OCI-LY7 (cell line): Measurements from ENCODE around the gene NCOA3. TPM values are rescaled to one million over a fixed set of nuclear protein-coding genes. Genes with fewer than 3 reads are reported as not detected.

Source experiments
- BruUV-seq: library from RNA; stranded (reverse); fragments of 400-500 nt; replicated peaks from 2 replicates; lab custom pipeline; 2021; lab: Mats Ljungman, UMichigan
- CTCF ChIA-PET: fragments of 300-600 bp; sonication (Branson Sonifier 250); formaldehyde crosslinking; loops from one replicate; lab custom pipeline; 2022; ENCODE audit warnings: antibody characterized with exemption; ENCODE audit not compliant: unreplicated experiment; lab: Charles Lee
- POLR2A ChIA-PET: fragments of 300-600 bp; sonication (Branson Sonifier 250); formaldehyde crosslinking; loops from one replicate; lab custom pipeline; 2022; ENCODE audit warnings: antibody characterized with exemption; lab: Charles Lee
- DNase-seq: peaks from one replicate; pipeline ENCODE4 v3.0.0-alpha.2; 2015; ENCODE audit warnings: low spot score
- H2AFZ ChIP-seq: fragments of 200-600 bp; sonication (generic), shearing (Covaris generic); 2 replicates; pipeline ENCODE4 v1.6.1; 2014; ENCODE audit warnings: mild to moderate bottlenecking, antibody characterized with exemption, low read length, moderate library complexity
- H3K27ac ChIP-seq: fragments of 200-600 bp; sonication (generic); 2 replicates; pipeline ENCODE4 v1.5.1; 2014; ENCODE audit warnings: mixed run types, low read depth, mild to moderate bottlenecking, moderate library complexity, low read length, inconsistent platforms; ENCODE audit not compliant: poor library complexity, severe bottlenecking
- H3K36me3 ChIP-seq: fragments of 200-600 bp; sonication (generic); 2 replicates; pipeline ENCODE4 v1.6.1; 2014; ENCODE audit warnings: mild to moderate bottlenecking, antibody characterized with exemption, low read length, moderate library complexity, mixed read lengths; ENCODE audit not compliant: insufficient read depth
- H3K4me1 ChIP-seq: fragments of 200-600 bp; sonication (generic); 2 replicates; pipeline ENCODE4 v1.5.1; 2014; ENCODE audit warnings: mild to moderate bottlenecking, low read length; ENCODE audit not compliant: insufficient read depth, poor library complexity, severe bottlenecking
- H3K4me2 ChIP-seq: fragments of 200-600 bp; sonication (generic); 2 replicates; pipeline ENCODE4 v1.6.1; 2014; ENCODE audit warnings: mild to moderate bottlenecking, low read length
- H3K4me3 ChIP-seq: fragments of 200-600 bp; sonication (generic); 2 replicates; pipeline ENCODE4 v1.5.1; 2014; ENCODE audit warnings: mild to moderate bottlenecking, low read depth, low read length; ENCODE audit not compliant: poor library complexity, severe bottlenecking
- H3K79me2 ChIP-seq: fragments of 200-600 bp; sonication (generic); 2 replicates; pipeline ENCODE4 v1.6.1; 2016; ENCODE audit warnings: low read depth, mild to moderate bottlenecking, low read length, moderate library complexity, mixed read lengths; ENCODE audit not compliant: insufficient read depth
- H3K9me2 ChIP-seq: fragments of 200-600 bp; sonication (generic); 2 replicates; pipeline ENCODE4 v1.6.1; 2016; ENCODE audit warnings: mild to moderate bottlenecking, low read length, mixed read lengths; ENCODE audit not compliant: insufficient read depth
- H3K9me3 ChIP-seq: fragments of 200-600 bp; sonication (generic); 2 replicates; pipeline ENCODE4 v1.6.1; 2014; ENCODE audit warnings: mild to moderate bottlenecking, mixed run types, low read length, mixed read lengths
- H4K20me1 ChIP-seq: fragments of 200-600 bp; sonication (generic); 2 replicates; pipeline ENCODE4 v1.6.1; 2014; ENCODE audit warnings: mild to moderate bottlenecking, antibody characterized with exemption, low read length, moderate library complexity, mixed read lengths; ENCODE audit not compliant: insufficient read depth
- EZH2phosphoT487 ChIP-seq: fragments of 200-600 bp; sonication (generic); IDR thresholded peaks from 2 replicates; pipeline ENCODE4 v1.6.1; 2018; ENCODE audit warnings: low read depth, borderline replicate concordance, mild to moderate bottlenecking, mixed run types, antibody characterized with exemption, low read length, moderate library complexity, mixed read lengths
- intact Hi-C: fragments of 100-400 bp; cut with micrococcal nuclease; formaldehyde crosslinking; loops from one replicate; pipeline ENCODE4 v1.10.0; 2022; ENCODE audit not compliant: unreplicated experiment
- total RNA-seq, 2 experiments: library from RNA; depleted of rRNA in 1 of 2; stranded (reverse); fragments of >200 nt in 1 of 2; shearing (Covaris generic) in 1 of 2; gene quantifications; 2 replicates each; pipeline ENCODE4 v1.2.3, GENCODE V29; 2014 to 2022
- TF ChIP-seq, protein P1 (sequence below): fragments of 200-600 bp; sonication (generic); conservative IDR thresholded peaks from 2 replicates; pipeline ENCODE4 v1.5.1; 2014; ENCODE audit warnings: mild to moderate bottlenecking, antibody characterized with exemption, low read length, moderate library complexity, mixed read lengths

NCOA3 gene
- total RNA-seq, 2 experiments from 2014 or later, result 50.5 to 75.6 TPM

DNA sequence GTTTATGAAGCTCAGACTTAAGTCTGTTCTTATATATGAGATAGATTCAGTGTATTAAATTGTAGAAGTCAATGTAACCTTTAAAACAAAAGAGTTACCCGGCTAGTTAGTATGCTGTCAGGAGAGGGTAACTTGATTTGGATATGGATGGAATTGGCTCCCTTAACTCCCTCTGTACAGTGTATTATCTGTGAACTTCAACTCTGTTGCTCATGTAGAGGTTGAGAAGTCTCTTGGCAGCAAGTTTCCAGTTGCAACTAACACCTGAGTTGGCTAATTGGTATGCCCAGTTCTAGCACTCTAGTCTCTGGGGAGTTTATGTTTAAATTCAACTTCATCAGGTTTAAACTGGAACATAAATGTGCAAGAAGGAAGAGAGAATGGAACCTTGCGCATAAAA is 111.0 kb downstream of the NCOA3 start:
- no TSS peak for BruUV-seq
- TF ChIP-seq EZH2phosphoT487, result no peak
- TF ChIP-seq, protein P1, sequence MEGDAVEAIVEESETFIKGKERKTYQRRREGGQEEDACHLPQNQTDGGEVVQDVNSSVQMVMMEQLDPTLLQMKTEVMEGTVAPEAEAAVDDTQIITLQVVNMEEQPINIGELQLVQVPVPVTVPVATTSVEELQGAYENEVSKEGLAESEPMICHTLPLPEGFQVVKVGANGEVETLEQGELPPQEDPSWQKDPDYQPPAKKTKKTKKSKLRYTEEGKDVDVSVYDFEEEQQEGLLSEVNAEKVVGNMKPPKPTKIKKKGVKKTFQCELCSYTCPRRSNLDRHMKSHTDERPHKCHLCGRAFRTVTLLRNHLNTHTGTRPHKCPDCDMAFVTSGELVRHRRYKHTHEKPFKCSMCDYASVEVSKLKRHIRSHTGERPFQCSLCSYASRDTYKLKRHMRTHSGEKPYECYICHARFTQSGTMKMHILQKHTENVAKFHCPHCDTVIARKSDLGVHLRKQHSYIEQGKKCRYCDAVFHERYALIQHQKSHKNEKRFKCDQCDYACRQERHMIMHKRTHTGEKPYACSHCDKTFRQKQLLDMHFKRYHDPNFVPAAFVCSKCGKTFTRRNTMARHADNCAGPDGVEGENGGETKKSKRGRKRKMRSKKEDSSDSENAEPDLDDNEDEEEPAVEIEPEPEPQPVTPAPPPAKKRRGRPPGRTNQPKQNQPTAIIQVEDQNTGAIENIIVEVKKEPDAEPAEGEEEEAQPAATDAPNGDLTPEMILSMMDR, result no peak
- peaks cover 50% of the 10 kb centered on the region for H3K4me1 ChIP-seq
- H2AFZ ChIP-seq, result no peak overlapping the region
- peak overlapping the region; percentile 31 for H3K4me2 ChIP-seq
- no peak overlapping the region for H3K4me3 ChIP-seq
- POLR2A ChIA-PET, result interaction anchor here (0.7 to 1.8 kb wide), 3 partner anchors 11 to 109 kb away, joined by 3 to 11 read pairs (median 4); no protein-coding TSS in a partner anchor
- no peaks in the 10 kb centered on the region for H3K9me2 ChIP-seq
- intact Hi-C loops, result no loop called here
- peak overlapping the region; percentile 25 for H3K27ac ChIP-seq
- CTCF ChIA-PET, result interaction anchor here (0.5 kb wide), 1 partner anchor 130 kb away, joined by 3 read pairs; no protein-coding TSS in a partner anchor
- H4K20me1 ChIP-seq, result peaks cover 7% of the 10 kb centered on the region; the same call in 1 of the 2 replicates
- peak; percentile 65 for DNase-seq
- H3K79me2 ChIP-seq, result peaks cover 91% of the 10 kb centered on the region
- no peaks in the 10 kb centered on the region; the same call in 1 of the 2 replicates for H3K9me3 ChIP-seq
- peaks cover 38% of the 10 kb centered on the region for H3K36me3 ChIP-seq

DNA sequence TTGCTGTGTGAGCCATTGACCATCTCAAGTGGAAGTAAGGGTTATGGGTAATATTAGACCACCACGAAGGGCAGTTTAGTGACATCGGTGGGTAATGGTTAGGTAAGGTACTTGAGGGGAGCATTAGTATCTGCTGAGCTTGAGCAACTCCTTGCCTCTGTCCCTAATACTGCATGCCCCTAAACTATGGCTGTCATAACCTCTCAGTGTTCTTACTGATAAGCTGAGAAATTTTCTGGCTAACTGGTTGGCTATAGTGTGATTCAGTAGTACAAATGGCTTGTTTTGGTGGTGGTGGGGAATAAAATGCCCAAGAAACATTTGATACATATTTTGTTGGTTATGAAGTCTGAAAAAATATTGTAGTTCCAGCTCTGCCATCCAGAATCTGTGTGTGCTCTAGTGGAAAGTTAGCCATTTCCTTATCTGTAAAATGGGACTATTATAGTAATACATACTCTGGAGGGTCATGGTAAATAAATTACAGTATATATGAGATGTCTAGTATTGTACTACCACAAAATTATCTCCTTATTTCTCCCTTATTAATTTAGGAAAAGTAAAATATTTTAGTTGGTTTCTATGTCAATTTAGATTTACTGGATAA is 113.1 kb downstream of the NCOA3 start:
- Histone ChIP-seq H3K79me2 (peaks cover 92% of the 10 kb centered on the region), H3K4me2 (no peak overlapping the region), H3K36me3 (peaks cover 32% of the 10 kb centered on the region), H3K9me3 (no peaks in the 10 kb centered on the region), H4K20me1 (peaks cover 7% of the 10 kb centered on the region; the same call in 1 of the 2 replicates), H3K9me2 (no peaks in the 10 kb centered on the region), H2AFZ (no peak overlapping the region), H3K27ac (peak overlapping the region; percentile 9), H3K4me1 (peaks cover 54% of the 10 kb centered on the region), H3K4me3 (no peak overlapping the region)
- ChIA-PET CTCF (no interaction called here), POLR2A (interaction anchor here (0.6 to 2.1 kb wide), 5 partner anchors 13 to 124 kb away, joined by 3 to 8 read pairs (median 3); no protein-coding TSS in a partner anchor)
- no peak for DNase-seq
- intact Hi-C loops, result no loop called here
- TF ChIP-seq, protein P1, result no peak
- no peak for TF ChIP-seq EZH2phosphoT487
- BruUV-seq, result no TSS peak

DNA sequence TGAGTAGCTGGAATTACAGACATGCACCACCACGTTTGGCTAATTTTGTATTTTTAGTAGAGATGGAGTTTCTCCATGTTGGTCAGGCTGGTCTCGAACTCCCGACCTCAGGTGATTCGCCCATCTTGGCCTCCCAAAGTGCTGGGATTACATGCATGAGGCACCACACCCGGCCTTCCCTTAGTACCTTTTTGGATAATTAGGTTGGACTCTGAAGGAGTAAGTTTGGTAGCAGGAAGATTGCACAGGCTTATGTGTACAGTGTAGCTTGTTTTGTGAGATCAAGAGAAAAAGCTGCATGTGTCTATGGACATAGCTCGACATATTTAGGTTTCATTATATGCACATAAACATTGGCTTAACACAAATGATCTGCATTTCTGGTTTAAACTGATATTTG is 116.8 kb downstream of the NCOA3 start:
- BruUV-seq, result no TSS peak
- Histone ChIP-seq H3K9me2 (no peaks in the 10 kb centered on the region), H3K4me3 (no peak overlapping the region), H3K27ac (no peak overlapping the region), H3K79me2 (peaks cover 91% of the 10 kb centered on the region), H3K9me3 (no peaks in the 10 kb centered on the region), H3K4me2 (no peak overlapping the region), H4K20me1 (peaks cover 7% of the 10 kb centered on the region; the same call in 1 of the 2 replicates), H3K36me3 (peaks cover 35% of the 10 kb centered on the region), H3K4me1 (peaks cover 42% of the 10 kb centered on the region), H2AFZ (no peak overlapping the region)
- intact Hi-C loops, result no loop called here
- CTCF ChIA-PET, result no interaction called here
- POLR2A ChIA-PET, result interaction anchor here (0.8 kb wide), 1 partner anchor 263 kb away, joined by 3 read pairs; no protein-coding TSS in a partner anchor
- TF ChIP-seq, protein P1, result no peak
- no peak for TF ChIP-seq EZH2phosphoT487
- DNase-seq, result no peak
